ENCODE data around the gene TMEM119.
"Not testable (repeated sequence)": the region's sequence is repeated elsewhere in the genome, so short reads cannot be mapped to it uniquely, and the experiment has no call there.

Gene TMEM119

DNA sequence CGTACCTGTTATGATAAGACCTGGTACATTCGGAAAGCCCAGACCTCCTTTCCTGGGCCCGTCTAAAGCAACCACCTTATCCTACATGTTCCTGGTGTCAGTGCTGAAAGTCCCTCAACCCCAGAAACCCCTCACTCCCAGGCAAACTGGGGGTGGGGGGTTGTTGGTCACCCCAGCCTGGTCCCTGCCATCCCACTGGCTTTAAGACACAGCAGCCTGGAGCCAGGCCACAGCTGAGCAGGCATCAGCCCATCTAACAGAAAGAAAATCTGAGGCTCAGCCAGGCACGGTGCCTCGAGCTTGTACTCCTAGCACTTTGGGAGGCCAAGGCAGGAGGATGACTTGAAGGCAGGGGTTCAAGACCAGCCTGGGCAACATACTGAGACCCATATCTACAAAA lies 31.3 kb upstream of the TMEM119 start:
- no peak for FAIRE-seq
- DNase-seq (ENCODE audit: insufficient read length, low spot score) = no peak
- no peak for TF ChIP-seq POLR2A (IDR thresholded peaks at IDR 0.05; ENCODE audit: low read depth, low read length)

DNA sequence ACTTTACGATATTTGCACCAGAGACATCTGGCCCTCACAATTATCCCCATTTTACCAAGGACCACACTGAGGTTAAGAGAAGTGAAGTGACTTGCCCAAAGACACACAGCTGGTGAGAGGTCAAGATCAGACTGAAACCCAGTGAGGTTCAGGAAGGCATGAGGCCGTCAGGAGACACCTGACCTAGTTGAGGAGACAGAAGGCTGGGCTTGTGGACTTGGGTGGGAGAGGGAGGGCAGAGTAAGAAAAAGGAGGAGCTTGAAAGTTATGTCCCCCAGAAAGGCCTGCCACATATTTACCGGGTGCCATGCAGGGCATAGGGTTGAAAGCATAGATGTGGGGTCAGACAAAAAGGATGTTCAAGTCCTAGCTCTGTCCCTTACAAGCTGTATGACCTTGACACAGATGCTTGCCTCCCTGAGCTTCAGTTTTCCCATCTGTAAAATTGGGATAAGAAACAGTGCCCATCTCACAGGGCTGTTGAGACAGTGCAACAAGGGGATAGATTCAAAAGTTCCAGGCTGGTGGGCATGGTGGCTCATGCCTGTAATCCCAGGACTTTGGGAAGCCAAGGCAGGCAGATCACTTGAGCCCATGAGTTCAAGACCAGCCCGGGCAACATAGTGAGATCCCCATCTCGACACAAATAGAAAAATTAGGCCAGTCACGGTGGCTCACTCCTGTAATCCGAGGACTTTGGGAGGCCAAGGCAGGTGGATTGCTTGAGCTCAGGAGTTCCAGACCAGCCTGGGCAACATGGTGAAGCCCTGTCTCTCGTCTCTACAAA lies 29.4 kb upstream of the TMEM119 start:
- TF ChIP-seq POLR2A (IDR thresholded peaks at IDR 0.05; ENCODE audit: low read depth, low read length) = no peak
- DNase-seq (ENCODE audit: insufficient read length, low spot score) (no peak), FAIRE-seq (no peak)

DNA sequence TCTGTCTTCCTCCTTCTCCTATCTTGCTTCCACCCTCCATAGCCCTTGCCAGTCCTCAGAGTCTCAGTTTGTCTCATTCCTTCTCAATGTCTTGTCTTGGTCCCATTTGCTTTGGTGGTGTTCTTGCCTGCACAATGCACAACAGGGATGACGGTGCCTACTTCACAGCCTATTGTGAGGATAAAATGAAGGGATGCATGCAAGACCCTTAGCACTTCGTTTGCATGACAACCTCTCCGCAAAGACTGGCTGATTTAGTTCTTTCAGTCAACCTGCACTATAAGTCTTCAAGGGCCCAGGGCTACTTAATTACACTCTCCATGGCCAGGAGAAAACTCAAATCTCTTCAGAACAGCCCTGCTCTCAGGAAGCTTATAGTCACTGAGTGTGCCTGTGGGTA lies 27.3 kb upstream of the TMEM119 start:
- FAIRE-seq (no peak), DNase-seq (ENCODE audit: insufficient read length, low spot score) (no peak)
- no peak for TF ChIP-seq POLR2A (IDR thresholded peaks at IDR 0.05; ENCODE audit: low read depth, low read length)

DNA sequence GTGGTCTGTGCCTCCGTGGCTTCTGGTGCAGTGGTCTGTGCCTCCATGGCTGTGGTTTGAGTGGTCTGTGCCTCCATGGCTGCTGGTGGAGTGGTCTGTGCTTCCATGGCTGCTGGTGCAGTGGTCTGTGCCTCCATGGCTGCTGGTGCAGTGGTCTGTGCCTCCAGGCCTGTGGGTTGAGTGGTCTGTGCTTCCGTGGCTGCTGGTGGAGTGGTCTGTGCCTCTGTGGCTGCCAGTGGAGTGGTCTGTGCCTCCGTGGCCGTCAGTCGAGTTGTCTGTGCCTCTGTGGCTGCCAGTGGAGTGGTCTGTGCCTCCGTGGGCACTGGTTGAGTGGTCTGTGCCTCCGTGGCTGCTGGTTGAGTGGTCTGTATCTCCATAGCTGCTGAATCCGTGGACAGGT lies 25.7 kb upstream of the TMEM119 start:
- no peak for FAIRE-seq
- DNase-seq (ENCODE audit: insufficient read length, low spot score) = no peak
- TF ChIP-seq POLR2A (IDR thresholded peaks at IDR 0.05; ENCODE audit: low read depth, low read length) = no peak

DNA sequence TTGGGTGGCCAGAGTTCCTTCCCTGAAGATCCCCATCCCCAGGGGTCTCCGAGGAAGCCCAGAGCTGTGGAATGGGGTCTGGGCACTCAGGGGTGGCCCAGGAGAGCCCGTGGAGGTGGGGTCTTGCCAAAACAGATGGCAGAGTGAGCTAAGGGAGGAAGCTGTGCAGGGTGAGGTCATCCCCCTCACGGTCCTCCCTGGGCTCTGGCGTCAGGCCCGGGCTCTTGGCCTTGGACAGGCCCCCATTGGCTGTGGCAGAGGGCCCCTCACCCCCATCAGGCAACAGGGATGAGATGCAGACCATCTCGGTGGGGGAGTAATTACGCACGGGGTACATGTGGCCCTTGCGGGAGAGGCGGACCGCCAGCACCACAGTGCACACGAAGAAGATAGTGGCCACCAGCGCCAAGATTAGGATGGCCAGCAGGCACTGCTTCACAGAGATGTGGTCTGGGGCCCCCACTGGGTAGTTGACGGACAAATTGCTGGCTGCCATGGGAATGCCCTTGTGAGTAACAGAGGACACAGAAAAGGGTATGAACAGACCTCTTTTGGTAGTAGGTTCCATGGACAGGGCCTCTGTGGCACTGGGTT lies 25.1 kb upstream of the TMEM119 start:
- TF ChIP-seq POLR2A (IDR thresholded peaks at IDR 0.05; ENCODE audit: low read depth, low read length) = no peak
- no peak for DNase-seq (ENCODE audit: insufficient read length, low spot score)
- no peak for FAIRE-seq

DNA sequence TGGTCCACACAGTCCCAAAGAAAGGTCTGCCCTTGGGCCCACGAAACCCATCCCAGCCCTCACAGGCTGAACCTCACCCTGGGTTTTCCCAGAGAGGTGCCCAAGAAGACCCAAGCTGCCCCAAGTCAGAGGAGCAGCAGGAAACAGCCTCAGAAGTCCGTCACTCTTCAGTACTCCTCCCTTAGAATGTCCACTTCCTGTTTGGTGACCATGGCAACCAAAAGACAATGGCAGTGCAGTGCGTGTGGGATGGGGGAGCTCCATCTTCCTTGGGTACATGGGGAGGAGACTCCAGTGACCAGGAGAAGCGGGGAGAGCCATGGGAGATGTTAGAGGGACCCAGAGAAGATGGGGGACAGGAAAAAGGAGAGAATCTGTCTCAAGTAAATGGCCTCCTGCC lies 24.5 kb upstream of the TMEM119 start:
- no peak for TF ChIP-seq POLR2A (IDR thresholded peaks at IDR 0.05; ENCODE audit: low read depth, low read length)
- FAIRE-seq (no peak), DNase-seq (ENCODE audit: insufficient read length, low spot score) (no peak)

DNA sequence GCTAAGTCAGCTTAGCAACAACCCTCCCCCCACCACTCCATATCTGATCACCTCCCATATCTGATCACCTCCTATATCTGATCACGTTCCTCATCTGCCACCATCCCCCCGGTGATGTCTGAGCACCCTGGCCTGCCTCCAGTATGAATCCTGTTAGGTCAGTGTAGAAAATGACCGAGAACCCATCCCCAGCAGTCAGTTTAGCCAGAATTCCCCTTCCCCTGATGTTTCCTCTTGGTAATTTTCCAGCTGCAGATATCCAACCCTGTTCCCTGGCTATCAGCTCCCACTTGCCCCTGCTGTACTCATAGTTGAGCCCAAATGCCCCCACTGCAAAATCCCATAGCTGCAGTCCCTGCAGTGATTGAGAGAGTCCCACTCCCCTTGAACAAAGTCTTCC lies 23.3 kb upstream of the TMEM119 start:
- FAIRE-seq (no peak), DNase-seq (ENCODE audit: insufficient read length, low spot score) (no peak)
- TF ChIP-seq POLR2A (IDR thresholded peaks at IDR 0.05; ENCODE audit: low read depth, low read length) = no peak

DNA sequence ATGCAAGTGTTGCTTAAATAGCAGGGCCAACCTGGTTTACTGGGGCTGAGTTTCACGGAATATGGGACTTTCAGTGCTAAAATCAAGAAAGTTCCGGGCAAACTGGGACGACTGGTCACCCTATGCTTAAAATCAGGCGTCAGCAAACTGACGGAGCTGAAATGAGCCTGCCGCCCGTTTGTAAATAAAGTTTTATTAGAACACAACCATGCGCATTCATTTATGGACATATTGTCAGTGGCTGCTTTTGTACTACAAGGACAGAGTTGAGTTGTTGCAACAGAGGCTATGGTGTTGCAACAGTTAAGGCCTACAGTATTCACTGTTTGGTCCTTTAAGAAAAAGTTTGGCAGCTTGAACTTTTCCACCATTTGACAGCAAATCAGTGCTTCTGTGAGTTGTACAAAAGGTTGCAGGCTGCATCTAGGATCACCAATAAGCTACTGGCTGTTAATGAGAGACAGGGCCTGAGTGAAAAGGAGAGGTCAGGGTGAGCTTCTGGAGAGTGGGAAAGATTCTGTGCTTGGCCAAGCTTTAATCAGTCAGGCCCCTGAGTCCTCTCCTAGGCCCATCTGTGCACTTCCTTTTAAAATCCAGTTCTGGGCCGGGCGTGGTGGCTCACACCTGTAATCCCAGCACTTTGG lies 22.5 kb upstream of the TMEM119 start:
- TF ChIP-seq POLR2A (IDR thresholded peaks at IDR 0.05; ENCODE audit: low read depth, low read length) = no peak
- DNase-seq (ENCODE audit: insufficient read length, low spot score) (no peak), FAIRE-seq (no peak)

DNA sequence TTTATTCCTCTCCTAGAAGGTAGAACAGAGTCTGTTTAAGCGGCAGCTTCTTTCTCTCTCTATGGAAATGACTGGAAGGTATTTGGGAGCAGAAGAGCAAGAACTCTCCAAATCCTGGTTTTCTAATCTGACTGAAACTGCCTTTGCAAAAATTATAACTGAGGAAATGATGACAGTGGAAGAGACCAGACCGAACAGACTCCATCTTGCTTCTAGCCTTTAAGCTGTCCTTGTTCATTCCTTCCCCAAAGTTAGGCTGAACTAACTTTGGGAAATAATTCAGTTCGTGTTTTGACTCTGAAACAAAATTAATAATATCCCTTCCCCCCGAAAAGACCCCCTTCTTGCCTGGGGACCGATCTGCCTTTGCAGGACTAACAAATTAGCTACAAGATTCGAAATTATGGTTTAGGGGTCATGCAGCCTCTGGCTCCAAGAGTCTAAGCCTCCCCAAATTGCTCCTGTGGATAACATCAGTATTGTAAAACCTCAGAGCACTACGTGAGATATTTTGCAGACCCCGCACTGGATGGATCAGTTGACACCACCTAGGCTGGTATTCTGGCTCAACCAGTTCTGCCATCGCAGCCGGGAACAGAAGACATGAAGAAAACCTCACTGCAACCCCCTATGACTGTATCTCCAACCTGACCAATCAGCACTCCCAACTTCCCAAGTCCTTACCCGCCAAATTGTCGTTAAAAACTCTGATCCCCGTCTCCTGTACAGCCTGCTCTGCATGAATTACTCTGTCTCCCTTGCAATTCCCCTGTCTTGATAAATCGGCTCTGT lies 21.7 kb upstream of the TMEM119 start:
- DNase-seq (ENCODE audit: insufficient read length, low spot score) = no peak
- FAIRE-seq = no peak

DNA sequence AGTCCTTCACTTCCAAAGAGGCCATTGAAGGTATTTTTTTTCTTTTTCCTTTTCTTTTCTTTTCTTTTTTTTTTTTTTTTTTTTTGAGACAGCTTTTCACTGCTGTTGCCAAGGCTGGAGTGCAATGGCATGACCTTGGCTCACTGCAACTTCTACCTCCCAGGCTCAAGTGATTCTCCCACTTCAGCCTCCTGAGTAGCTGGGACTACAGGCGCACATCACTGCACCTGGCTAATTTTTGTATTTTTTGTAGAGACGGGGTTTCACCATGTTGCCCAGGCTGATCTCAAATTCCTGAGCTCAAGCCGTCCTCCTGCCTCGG lies 21.0 kb upstream of the TMEM119 start:
- not testable (repeated sequence) for FAIRE-seq; DNase-seq (ENCODE audit: insufficient read length, low spot score)

More for the DNA sequence above, 21.7 kb upstream of the TMEM119 start:
- TF ChIP-seq POLR2A (IDR thresholded peaks at IDR 0.05; ENCODE audit: low read depth, low read length) = no peak

DNA sequence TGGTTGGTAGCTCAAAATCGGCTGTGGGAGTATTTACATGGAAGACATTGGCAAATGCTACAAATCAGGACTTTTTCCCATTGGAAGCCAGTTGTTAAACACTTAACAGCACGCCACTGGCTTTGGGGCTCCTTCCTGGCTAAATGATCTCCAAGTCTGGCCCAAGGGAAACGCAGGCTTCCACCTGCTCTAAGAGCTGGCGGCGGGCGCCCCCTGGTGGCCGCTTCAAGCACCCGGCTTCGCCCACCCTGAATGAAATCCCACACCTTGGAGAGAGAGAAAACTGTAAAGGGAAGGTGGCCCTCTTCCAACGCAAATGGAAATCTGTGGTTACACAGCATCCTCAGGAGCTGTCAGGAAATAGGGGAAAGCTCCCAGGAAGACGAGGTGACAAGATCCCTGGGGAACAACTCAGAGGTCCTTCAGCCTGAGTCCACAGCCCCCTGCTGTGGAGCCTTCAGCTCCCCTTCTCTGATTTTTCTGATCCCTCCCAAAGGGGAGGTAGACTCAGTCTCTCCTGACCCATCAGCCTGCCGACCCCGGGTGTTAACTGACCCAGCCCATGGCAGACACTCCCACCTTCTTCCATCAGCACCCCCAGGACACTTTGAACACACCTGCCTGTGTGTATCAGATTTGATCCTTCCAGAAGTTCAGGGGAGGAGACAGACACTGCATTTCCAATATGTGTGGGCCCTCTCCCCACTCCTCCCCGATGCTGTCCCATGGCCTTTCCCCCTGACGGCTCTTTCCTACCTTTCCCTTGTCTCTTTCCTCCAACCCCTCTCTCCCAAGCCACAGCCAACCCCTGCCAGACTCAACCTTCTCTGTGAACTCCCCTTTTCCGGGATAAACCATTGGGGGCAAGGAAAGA lies 20.4 kb upstream of the TMEM119 start:
- TF ChIP-seq POLR2A (IDR thresholded peaks at IDR 0.05; ENCODE audit: low read depth, low read length) = no peak
- FAIRE-seq = no peak
- DNase-seq (ENCODE audit: insufficient read length, low spot score) = peak; percentile 78

DNA sequence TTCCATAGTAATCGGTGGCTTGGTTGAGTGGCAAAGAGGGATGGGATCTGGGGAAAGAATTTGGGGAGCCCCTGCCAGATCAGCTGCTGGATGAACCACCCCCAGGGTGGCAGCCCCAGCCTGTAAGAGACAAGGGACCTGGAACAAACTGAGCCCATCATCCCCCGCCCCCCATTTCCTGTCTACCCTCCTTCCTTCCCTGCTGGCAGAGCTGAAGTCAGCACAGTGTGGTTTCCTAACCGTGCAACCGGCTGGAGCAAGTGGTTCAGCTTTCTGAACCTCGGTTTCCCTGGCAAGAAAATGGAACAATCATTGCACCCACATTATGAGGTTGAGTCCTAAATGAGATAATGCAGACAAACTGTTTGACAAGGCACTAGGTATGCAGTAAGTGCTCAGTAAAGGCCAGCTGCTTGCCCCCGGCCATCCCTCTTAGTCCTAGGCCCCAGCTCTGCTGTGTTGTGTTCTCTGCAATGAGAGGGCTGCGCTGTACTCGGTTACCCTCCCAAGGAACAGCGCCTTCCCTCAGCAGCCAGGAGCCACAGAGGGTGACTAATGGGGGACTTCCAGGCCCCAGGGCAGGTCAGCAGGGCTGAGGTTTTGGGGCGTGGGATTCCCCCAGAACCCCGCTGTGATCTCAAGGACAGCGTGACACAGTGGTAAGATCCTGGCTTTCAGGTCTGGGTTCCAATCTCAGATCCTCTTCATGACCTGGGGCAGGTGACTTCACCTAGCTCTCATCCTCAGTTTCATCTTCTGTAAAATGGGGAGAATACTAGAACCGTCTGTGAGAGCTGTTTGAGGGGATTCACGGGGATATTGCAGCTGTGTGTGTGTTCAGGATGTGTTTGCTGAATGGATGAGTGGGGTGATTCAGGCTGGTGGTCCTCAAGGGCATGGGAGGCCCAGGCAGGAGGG lies 19.3 kb upstream of the TMEM119 start:
- 0 out of 2 replicates have a peak, but pooled peaks have one; percentile 6 for TF ChIP-seq POLR2A (IDR thresholded peaks at IDR 0.05; ENCODE audit: low read depth, low read length)
- peak; percentile 76 for DNase-seq (ENCODE audit: insufficient read length, low spot score)
- FAIRE-seq = no peak
